GM12878 (cell line): ENCODE measurements around the gene PRSS12. TPM values are rescaled to one million over a fixed set of nuclear protein-coding genes. Genes with fewer than 3 reads are reported as not detected.

Experiments used
- ATAC-seq: fragments of 200-7000 bp; cut with Tn5 transposase; 3 replicates; pipeline ENCODE4 v1.9.1; 2020; ENCODE audit warnings: mild to moderate bottlenecking, moderate library complexity
- BruUV-seq: library from RNA; stranded (reverse); fragments of 400-500 nt; replicated peaks from 2 replicates; lab custom pipeline; 2021; lab: Mats Ljungman, UMichigan
- CTCF ChIA-PET: fragments of 300-600 bp; sonication (Branson Sonifier 250); formaldehyde crosslinking; extraction: SDS; loops from one replicate; lab custom pipeline; 2021; ENCODE audit warnings: inconsistent platforms; lab: Yijun Ruan, JAX
- POLR2A ChIA-PET: fragments of 350-600 bp; formaldehyde crosslinking; extraction: SDS; loops from one replicate; lab custom pipeline; 2021; ENCODE audit warnings: inconsistent platforms; lab: Charles Lee
- RAD21 ChIA-PET: fragments of 300-600 bp; sonication (Branson Sonifier 250); formaldehyde crosslinking; loops from one replicate; lab custom pipeline; 2023; ENCODE audit warnings: antibody characterized with exemption; ENCODE audit not compliant: unreplicated experiment; lab: Charles Lee
- SMC1A ChIA-PET: fragments of 300-600 bp; sonication (Branson Sonifier 250); formaldehyde crosslinking; loops from one replicate; lab custom pipeline; 2023; ENCODE audit not compliant: unreplicated experiment, uncharacterized antibody; lab: Charles Lee
- DNase-seq: peaks from one replicate; pipeline ENCODE4 v3.0.0-alpha.2; 2011; ENCODE audit warnings: low read depth, low spot score
- FAIRE-seq: peaks from 3 replicates; lab custom pipeline; 2011; peaks lifted over from hg19 to GRCh38; lab: Jason Lieb, UNC
- H2AFZ ChIP-seq: 2 replicates; pipeline ENCODE4 v1.6.0; 2011; ENCODE audit warnings: low read depth, low read length, control low read depth; ENCODE audit not compliant: control insufficient read depth
- H3K27ac ChIP-seq: 2 replicates; pipeline ENCODE4 v1.5.1; 2011; ENCODE audit warnings: control low read depth; ENCODE audit not compliant: control insufficient read depth, insufficient read depth
- H3K27me3 ChIP-seq, 2 experiments: replicated peaks in 1 of 2; 2 replicates each; pipeline versions ENCODE4 v1.6.0 to v1.6.1; 2011; ENCODE audit warnings: low read length in 1 of 2; ENCODE audit not compliant: control insufficient read depth in 2 of 2, insufficient read depth in 2 of 2
- H3K36me3 ChIP-seq, 2 experiments: 2 replicates each; pipeline ENCODE4 v1.5.1; 2011; ENCODE audit warnings: low read length in 1 of 2; ENCODE audit not compliant: control insufficient read depth in 2 of 2, insufficient read depth in 2 of 2
- H3K4me1 ChIP-seq: 2 replicates; pipeline ENCODE4 v1.6.1; 2011; ENCODE audit warnings: mild to moderate bottlenecking, low read length, moderate library complexity, mixed read lengths; ENCODE audit not compliant: control insufficient read depth, insufficient read depth
- H3K4me2 ChIP-seq: 2 replicates; pipeline ENCODE4 v1.6.0; 2011; ENCODE audit warnings: control low read depth; ENCODE audit not compliant: control insufficient read depth, insufficient read depth
- H3K4me3 ChIP-seq: fragments of 200-600 bp; sonication (generic); 2 replicates; pipeline ENCODE4 v1.5.1; 2016
- H3K79me2 ChIP-seq: 2 replicates; pipeline ENCODE4 v1.6.0; 2011; ENCODE audit warnings: low read length; ENCODE audit not compliant: control insufficient read depth, insufficient read depth
- H3K9ac ChIP-seq: 2 replicates; pipeline ENCODE4 v1.8.0; 2011; ENCODE audit warnings: low read length, control low read depth, mixed read lengths; ENCODE audit not compliant: control insufficient read depth, insufficient read depth
- H3K9me3 ChIP-seq: replicated peaks from 3 replicates; pipeline ENCODE4 v1.5.1; 2011; ENCODE audit warnings: mild to moderate bottlenecking, low read length; ENCODE audit not compliant: control insufficient read depth, insufficient read depth
- H4K20me1 ChIP-seq: 2 replicates; pipeline ENCODE4 v1.6.0; 2011; ENCODE audit not compliant: control insufficient read depth, insufficient read depth
- BMI1 ChIP-seq: fragments of 450-650 bp; IDR thresholded peaks from 2 replicates; pipeline ENCODE4 v1.6.1; 2016; ENCODE audit warnings: mild to moderate bottlenecking, moderate library complexity, borderline replicate concordance
- CBX3 ChIP-seq: fragments of 200-600 bp; sonication (generic); IDR thresholded peaks from 2 replicates; pipeline ENCODE4 v1.6.1; 2016; ENCODE audit warnings: low read depth, borderline replicate concordance
- HSF1 ChIP-seq: fragments of 150-350 bp; IDR thresholded peaks from 2 replicates; pipeline ENCODE4 v1.6.1; 2014; ENCODE audit warnings: mild to moderate bottlenecking, low read depth, low read length
- IRF5 ChIP-seq: fragments of 450-650 bp; IDR thresholded peaks from 2 replicates; pipeline ENCODE4 v1.6.1; 2017; ENCODE audit warnings: borderline replicate concordance
- MTA3 ChIP-seq: IDR thresholded peaks from 2 replicates; pipeline ENCODE4 v1.6.1; 2012; ENCODE audit warnings: low read length, inconsistent platforms, borderline replicate concordance
- RB1 ChIP-seq: fragments of 450-650 bp; formaldehyde crosslinking; IDR thresholded peaks from 2 replicates; pipeline ENCODE4 v1.6.1; 2017; ENCODE audit warnings: mild to moderate bottlenecking, borderline replicate concordance
- SIX5 ChIP-seq: IDR thresholded peaks from 2 replicates; pipeline ENCODE4 v1.6.1; 2011; ENCODE audit warnings: mild to moderate bottlenecking, low read depth, low read length, moderate library complexity; ENCODE audit not compliant: severe bottlenecking
- SKIL ChIP-seq: fragments of 450-650 bp; IDR thresholded peaks from 2 replicates; pipeline ENCODE4 v1.6.1; 2017; ENCODE audit warnings: mild to moderate bottlenecking, low read depth, inconsistent platforms; ENCODE audit not compliant: poor library complexity, severe bottlenecking
- SMAD5 ChIP-seq: IDR thresholded peaks from 2 replicates; pipeline ENCODE4 v1.6.1; 2016; ENCODE audit warnings: antibody characterized with exemption, low read depth
- SMARCA5 ChIP-seq: fragments of 450-650 bp; IDR thresholded peaks from 2 replicates; pipeline ENCODE4 v1.6.1; 2017; ENCODE audit warnings: mild to moderate bottlenecking
- SMC3 ChIP-seq: IDR thresholded peaks from 2 replicates; pipeline ENCODE4 v1.6.1; 2011; ENCODE audit warnings: low read length, improper control_type of control experiment, borderline replicate concordance
- STAT3 ChIP-seq: IDR thresholded peaks from 2 replicates; pipeline ENCODE4 v1.6.1; 2011; ENCODE audit warnings: low read depth, low read length, improper control_type of control experiment
- TCF7 ChIP-seq: IDR thresholded peaks from 2 replicates; pipeline ENCODE4 v1.6.1; 2014; ENCODE audit warnings: antibody characterized with exemption, borderline replicate concordance
- USF1 ChIP-seq: IDR thresholded peaks from 2 replicates; pipeline ENCODE4 v1.6.1; 2011; ENCODE audit warnings: borderline replicate concordance, low read depth, mild to moderate bottlenecking, moderate library complexity, mixed read lengths, low read length; ENCODE audit not compliant: insufficient read depth; ENCODE audit errors: extremely low read length
- YY1 ChIP-seq: IDR thresholded peaks from 2 replicates; pipeline ENCODE4 v1.6.1; 2011; ENCODE audit warnings: low read depth, mild to moderate bottlenecking, low read length
- ZNF384 ChIP-seq: IDR thresholded peaks from 2 replicates; pipeline ENCODE4 v1.6.1; 2012; ENCODE audit warnings: low read depth, mild to moderate bottlenecking, low read length, improper control_type of control experiment, borderline replicate concordance
- WGBS: methylation state at CpG from one replicate; pipeline ENCODE4 v1.1.6; 2016; ENCODE audit warnings: low lambda C conversion rate; ENCODE audit not compliant: insufficient replicate concordance, insufficient coverage; ENCODE audit errors: missing lambda C conversion rate; 5-methylcytosine and 5-hydroxymethylcytosine counted together
- in situ Hi-C: fragments of 300-500 bp; cut with MboI; formaldehyde crosslinking; loops from 9 replicates; pipeline ENCODE4 v1.14.3; 2018; ENCODE audit warnings: mixed read lengths
- intact Hi-C: fragments of 100-400 bp; cut with micrococcal nuclease; formaldehyde crosslinking; loops from one replicate; pipeline ENCODE4 v1.14.2; 2022; ENCODE audit not compliant: unreplicated experiment
- polyA plus RNA-seq, 11 experiments: library from polyadenylated mRNA; depleted of rRNA in 4 of 11; unstranded in 6 of 11; stranded (reverse) in 5 of 11; fragments of >200 nt; fragmentation: Nextera tagmentation in 4 of 11; fragmentation: Illumina TruSeq in 1 of 11; extraction: Ambion mirVana in 4 of 11; extraction: Trizol in 1 of 11; gene quantifications; 1 replicate in 1 of 11; 2 replicates in 10 of 11; pipeline versions ENCODE4 v1.2.1 to v1.2.3, GENCODE V29; 2011 to 2016; ENCODE audit warnings: inconsistent platforms in 2 of 11, missing spikeins in 2 of 11, low read depth in 1 of 11
- total RNA-seq, 4 experiments: library from RNA; depleted of rRNA in 3 of 4; stranded (reverse); fragments of >200 nt in 3 of 4; fragmentation: Illumina TruSeq in 1 of 4; extraction: Trizol in 1 of 4; gene quantifications; 2 replicates each; pipeline versions ENCODE4 v1.2.1 to v1.2.3, GENCODE V29; 2013 to 2021

Gene PRSS12
- total and polyA plus RNA-seq, 10 of the 15 experiments (the other 5 are each of a cell fraction or from before 2014, with no cell fraction given), result 0.04 to 0.34 (median 0.11) TPM; not detected in 2

GRCh38 chr4:118280501-118281218, 72.1 kb downstream of the PRSS12 start:
- peaks cover 13% of the 10 kb centered on the region; the same call in 1 of the 2 replicates for H3K4me1 ChIP-seq
- ATAC-seq (peak; percentile 29), FAIRE-seq (no peak), DNase-seq (peak; percentile 38)
- RAD21 ChIA-PET, result interaction anchor here (0.6 kb wide), 1 partner anchor 457 kb away, joined by 4 read pairs; no protein-coding TSS in a partner anchor
- POLR2A ChIA-PET, result interaction anchor here (0.8 kb wide), 1 partner anchor 10 kb away, joined by 3 read pairs; no protein-coding TSS in a partner anchor
- SMC1A ChIA-PET, result interaction anchor here (1.4 kb wide), 1 partner anchor 404 kb away, joined by 3 read pairs; the partner anchor contains the start of gene METTL14
- H3K9me3 ChIP-seq, result no peaks in the 10 kb centered on the region
- CTCF ChIA-PET, result interaction anchor here (0.7 to 2.4 kb wide), 2 partner anchors 70 to 73 kb away, joined by 3 to 10 read pairs; partner anchors contain the start of gene PRSS12
- H3K27me3 ChIP-seq, result no peaks in the 10 kb centered on the region
- no peak overlapping the region for H2AFZ ChIP-seq
- intact Hi-C loops (loop anchor here (2.0 to 10.0 kb wide), 2 partner anchors 72 to 134 kb away; partner anchors contain the start of gene PRSS12), in situ Hi-C loops (loop anchor here (10.0 kb wide), 2 partner anchors 304 to 404 kb away; partner anchors contain the start of gene METTL14)
- peaks cover 27% of the 10 kb centered on the region for H3K79me2 ChIP-seq
- peak overlapping the region; percentile 85 for H3K4me2 ChIP-seq
- 2% methylated on average over 2 of the region's 2 CpGs for WGBS
- peak overlapping the region; percentile 80 for H3K27ac ChIP-seq
- peak overlapping the region; percentile 82; the same call in 1 of the 2 replicates for H3K4me3 ChIP-seq
- no TSS peak for BruUV-seq
- H3K36me3 ChIP-seq, result peaks cover 0 to 5% of the 10 kb centered on the region in 2 experiments; a peak in 2 of 4 replicates
- peak overlapping the region; percentile 90 for H3K9ac ChIP-seq
- no peaks in the 10 kb centered on the region for H4K20me1 ChIP-seq
- no peak; the same call in 1 of the 2 replicates for TF ChIP-seq RB1
- no peak for TF ChIP-seq CBX3
- TF ChIP-seq IRF5, result no peak
- TF ChIP-seq BMI1, result peak; percentile 8; the same call in 1 of the 2 replicates
- peak; percentile 53 for TF ChIP-seq SMAD5
- TF ChIP-seq YY1, result 0 out of 2 replicates have a peak, but pooled peaks have one; percentile 41
- TF ChIP-seq SMARCA5, result 0 out of 2 replicates have a peak, but pooled peaks have one; percentile 24
- TF ChIP-seq HSF1, result no peak
- TF ChIP-seq SKIL, result peak; percentile 40
- TF ChIP-seq SMC3, result peak; percentile 42; the same call in 1 of the 2 replicates
- no peak for TF ChIP-seq SIX5
- TF ChIP-seq TCF7, result no peak
- TF ChIP-seq MTA3, result peak; percentile 59; the same call in 1 of the 2 replicates
- no peak for TF ChIP-seq STAT3
- no peak for TF ChIP-seq USF1
- TF ChIP-seq ZNF384, result no peak
